DOHH2 (cell line): Measurements from ENCODE around the gene HECW1.

ENCODE experiments used
- EZH2phosphoT487 ChIP-seq: fragments of 200-600 bp; sonication (generic); IDR thresholded peaks from 2 replicates; pipeline ENCODE4 v1.6.1; 2017; ENCODE audit warnings: borderline replicate concordance, mild to moderate bottlenecking, antibody characterized with exemption, low read length, moderate library complexity, mixed read lengths
- TF ChIP-seq, protein P1 (sequence below): fragments of 200-600 bp; sonication (generic); IDR thresholded peaks from one replicate; pipeline ENCODE4 v1.5.1; 2014; ENCODE audit warnings: antibody characterized with exemption, mild to moderate bottlenecking, low read depth, low read length; ENCODE audit not compliant: poor library complexity, severe bottlenecking

DNA sequence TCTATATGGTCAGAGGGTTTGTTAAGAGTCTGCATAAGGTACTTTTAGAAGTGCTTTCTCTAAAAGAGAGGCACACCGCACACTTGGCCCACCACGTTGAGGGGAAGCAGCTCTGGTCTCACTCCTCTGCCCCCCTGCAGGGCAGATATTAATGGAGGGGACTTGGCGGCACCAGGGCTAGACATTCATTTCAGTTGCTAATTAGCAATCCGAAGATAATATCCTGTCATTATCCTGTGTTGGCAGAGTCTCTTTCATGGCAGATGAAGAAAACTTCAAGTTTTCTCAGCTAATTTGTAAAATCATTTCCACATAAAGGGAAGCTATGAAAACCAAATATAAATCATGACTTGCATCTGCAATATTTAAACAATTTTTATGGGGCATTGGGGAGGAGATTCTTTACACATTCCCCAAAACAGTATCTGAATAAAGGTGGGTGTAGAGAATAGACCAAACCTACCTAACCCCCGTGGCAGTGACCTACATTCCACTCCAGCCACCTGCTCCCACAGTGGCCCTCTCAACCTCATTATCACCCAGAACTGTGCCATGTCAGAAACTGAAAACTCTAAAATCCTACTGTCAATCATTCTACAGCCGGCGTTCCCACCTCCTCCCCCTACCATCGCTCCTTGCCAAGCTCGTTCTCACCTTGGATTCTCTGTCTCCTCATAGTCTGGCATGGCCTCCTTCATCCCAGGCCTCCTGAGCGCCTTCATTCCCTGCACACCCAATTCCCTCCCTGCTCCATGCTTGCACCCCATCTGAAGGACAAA is 416.3 kb downstream of the HECW1 start:
- TF ChIP-seq, protein P1, sequence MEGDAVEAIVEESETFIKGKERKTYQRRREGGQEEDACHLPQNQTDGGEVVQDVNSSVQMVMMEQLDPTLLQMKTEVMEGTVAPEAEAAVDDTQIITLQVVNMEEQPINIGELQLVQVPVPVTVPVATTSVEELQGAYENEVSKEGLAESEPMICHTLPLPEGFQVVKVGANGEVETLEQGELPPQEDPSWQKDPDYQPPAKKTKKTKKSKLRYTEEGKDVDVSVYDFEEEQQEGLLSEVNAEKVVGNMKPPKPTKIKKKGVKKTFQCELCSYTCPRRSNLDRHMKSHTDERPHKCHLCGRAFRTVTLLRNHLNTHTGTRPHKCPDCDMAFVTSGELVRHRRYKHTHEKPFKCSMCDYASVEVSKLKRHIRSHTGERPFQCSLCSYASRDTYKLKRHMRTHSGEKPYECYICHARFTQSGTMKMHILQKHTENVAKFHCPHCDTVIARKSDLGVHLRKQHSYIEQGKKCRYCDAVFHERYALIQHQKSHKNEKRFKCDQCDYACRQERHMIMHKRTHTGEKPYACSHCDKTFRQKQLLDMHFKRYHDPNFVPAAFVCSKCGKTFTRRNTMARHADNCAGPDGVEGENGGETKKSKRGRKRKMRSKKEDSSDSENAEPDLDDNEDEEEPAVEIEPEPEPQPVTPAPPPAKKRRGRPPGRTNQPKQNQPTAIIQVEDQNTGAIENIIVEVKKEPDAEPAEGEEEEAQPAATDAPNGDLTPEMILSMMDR = no peak
- TF ChIP-seq EZH2phosphoT487 = no peak
